ENCODE results near the gene CBX8.

CBX8 gene

DNA sequence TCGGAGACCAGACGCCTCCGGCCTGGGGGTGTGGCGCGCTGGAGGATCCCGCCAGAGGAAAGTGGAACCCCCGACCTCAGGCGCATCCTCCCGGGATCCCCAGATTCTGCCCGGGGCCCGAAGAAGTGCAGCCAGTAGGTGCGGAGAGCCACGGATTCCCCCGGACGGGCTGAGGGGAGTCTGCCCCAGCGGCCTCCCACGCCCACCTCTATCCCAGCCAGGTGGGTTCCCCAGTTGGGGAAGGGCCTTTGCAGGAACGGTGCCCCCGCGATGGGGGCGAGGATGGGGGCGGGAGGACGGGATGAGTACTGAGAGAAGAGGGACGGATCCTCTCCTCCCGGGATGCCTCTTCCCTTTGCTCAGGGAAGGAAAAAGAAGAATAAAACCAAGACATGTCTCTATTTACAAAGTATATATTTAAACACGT is 5.1 kb downstream of the CBX8 start:
- Histone ChIP-seq H3K9me3 (no peaks in the 10 kb centered on the region), H3K4me1 (peaks cover 0 to 61% (median 41%) of the 10 kb centered on the region in 4 donors), H3K4me3 (no peak overlapping the region), H3K27ac (no peak overlapping the region), H3K36me3 (no peaks in the 10 kb centered on the region), H3K27me3 (peaks cover 20 to 83% of the 10 kb centered on the region in 2 donors)
- intact Hi-C loops (cut with DNase I; ENCODE audit: low total_unique reads), result loop anchor here (2.0 kb wide), 1 partner anchor 49 kb away; no protein-coding TSS in a partner anchor
- no peak for DNase-seq
- TF ChIP-seq, protein P1, sequence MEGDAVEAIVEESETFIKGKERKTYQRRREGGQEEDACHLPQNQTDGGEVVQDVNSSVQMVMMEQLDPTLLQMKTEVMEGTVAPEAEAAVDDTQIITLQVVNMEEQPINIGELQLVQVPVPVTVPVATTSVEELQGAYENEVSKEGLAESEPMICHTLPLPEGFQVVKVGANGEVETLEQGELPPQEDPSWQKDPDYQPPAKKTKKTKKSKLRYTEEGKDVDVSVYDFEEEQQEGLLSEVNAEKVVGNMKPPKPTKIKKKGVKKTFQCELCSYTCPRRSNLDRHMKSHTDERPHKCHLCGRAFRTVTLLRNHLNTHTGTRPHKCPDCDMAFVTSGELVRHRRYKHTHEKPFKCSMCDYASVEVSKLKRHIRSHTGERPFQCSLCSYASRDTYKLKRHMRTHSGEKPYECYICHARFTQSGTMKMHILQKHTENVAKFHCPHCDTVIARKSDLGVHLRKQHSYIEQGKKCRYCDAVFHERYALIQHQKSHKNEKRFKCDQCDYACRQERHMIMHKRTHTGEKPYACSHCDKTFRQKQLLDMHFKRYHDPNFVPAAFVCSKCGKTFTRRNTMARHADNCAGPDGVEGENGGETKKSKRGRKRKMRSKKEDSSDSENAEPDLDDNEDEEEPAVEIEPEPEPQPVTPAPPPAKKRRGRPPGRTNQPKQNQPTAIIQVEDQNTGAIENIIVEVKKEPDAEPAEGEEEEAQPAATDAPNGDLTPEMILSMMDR (IDR thresholded peaks at IDR 0.05), result no peak

DNA sequence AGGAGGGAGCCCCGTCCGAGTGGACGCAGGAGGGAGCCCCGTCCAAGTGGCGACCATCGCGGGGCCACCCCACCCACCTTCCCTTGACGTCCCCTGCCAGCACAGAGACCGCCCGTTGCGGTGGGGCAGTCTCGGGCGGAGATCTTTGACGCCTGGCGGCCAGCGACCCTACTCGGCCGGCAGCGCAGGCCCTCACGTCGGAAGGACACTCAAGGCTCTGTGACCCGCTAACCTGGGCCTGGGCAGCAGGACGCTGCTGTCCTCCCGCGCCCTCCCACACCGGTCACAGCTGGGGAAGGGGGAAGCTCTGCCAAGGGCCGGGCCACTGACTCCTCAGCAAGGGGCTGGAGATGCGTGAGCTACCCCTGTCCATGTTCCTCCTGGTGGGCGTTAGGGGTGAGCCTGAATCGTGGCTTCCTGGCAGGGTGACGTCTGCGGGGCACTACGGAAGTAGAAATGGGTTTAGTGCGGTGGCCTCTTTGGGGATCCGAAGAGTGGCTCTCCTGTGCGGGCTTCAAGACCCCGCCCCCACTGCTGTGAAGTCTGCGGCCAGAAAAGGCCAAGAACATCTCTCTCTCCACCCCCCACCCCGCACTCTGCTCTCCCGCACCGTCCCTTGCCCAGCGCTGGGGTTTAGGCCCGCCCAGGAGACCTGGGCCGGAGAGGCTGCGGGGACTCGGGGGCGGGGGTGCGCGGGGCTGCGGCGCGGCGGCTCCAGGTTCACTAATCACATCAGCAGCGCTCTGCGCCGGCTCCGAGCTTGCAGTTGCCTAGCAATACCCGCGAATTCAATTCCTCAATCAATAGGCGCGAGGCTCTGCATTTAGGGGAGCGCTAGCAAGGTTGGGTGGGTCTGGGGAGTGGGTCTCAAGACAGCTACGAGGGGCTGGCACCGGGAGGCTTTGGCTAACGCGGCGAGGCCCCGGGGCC is 5.8 kb downstream of the CBX8 start:
- Histone ChIP-seq H3K4me1 (peaks cover 0 to 54% (median 35%) of the 10 kb centered on the region in 4 donors), H3K36me3 (no peaks in the 10 kb centered on the region), H3K27me3 (peaks cover 20 to 90% of the 10 kb centered on the region in 2 donors), H3K4me3 (no peak overlapping the region), H3K27ac (no peak overlapping the region), H3K9me3 (no peaks in the 10 kb centered on the region)
- TF ChIP-seq, protein P1 (IDR thresholded peaks at IDR 0.05), result no peak
- intact Hi-C loops (cut with DNase I; ENCODE audit: low total_unique reads), result loop anchor here (2.0 kb wide), 1 partner anchor 50 kb away; no protein-coding TSS in a partner anchor
- DNase-seq, result no peak

DNA sequence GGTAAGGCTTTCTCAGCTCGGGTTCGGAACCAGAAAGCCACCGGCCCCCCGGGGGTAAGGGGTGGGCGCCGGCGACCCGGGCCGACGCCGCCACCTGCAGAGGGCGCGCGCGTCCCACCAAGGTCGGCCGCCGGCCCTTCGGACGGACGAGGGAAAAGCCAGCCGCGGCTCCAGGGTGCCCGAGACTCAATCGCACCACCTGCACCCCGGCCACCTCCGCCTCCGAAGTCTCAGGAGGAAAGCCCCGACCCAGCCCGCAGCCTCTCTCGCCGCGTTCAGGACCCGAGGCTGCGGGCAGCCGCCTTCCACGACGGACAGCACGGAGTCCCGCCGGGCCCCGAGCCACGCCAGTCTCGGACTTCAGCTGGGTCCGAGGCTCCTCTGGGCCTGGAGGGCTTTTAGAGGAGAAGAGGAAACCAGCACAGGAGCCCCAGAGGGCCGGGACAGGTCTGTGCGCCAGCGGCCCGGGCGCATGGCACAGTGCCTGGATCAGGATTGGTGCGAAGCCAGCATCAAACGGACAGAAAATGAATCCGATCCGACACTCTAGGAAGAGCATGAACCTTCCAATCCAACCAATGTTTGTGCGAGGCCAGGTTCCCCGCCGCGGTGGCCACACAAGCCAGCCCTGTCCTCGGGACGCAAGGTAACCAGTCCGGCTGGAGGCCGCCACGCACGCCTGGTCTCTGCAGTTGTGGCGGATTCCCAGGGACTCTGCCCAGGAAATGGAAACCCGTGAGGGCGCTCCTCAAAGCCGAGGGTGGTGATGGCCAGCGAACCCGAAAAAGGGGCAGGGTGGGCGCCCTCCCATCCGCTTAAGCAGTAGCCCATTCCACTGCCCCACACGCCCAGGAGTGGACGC is 6.7 kb downstream of the CBX8 start:
- Histone ChIP-seq H3K4me3 (no peak overlapping the region), H3K4me1 (peaks cover 0 to 49% (median 34%) of the 10 kb centered on the region in 4 donors), H3K27me3 (peaks cover 20 to 97% of the 10 kb centered on the region in 2 donors), H3K27ac (no peak overlapping the region), H3K36me3 (no peaks in the 10 kb centered on the region), H3K9me3 (no peaks in the 10 kb centered on the region)
- DNase-seq, result no peak
- TF ChIP-seq, protein P1 (IDR thresholded peaks at IDR 0.05), result peak; percentile 65 to 76
- intact Hi-C loops (cut with DNase I; ENCODE audit: low total_unique reads), result loop anchor here (2.0 kb wide), 2 partner anchors 51 to 201 kb away; no protein-coding TSS in a partner anchor

DNA sequence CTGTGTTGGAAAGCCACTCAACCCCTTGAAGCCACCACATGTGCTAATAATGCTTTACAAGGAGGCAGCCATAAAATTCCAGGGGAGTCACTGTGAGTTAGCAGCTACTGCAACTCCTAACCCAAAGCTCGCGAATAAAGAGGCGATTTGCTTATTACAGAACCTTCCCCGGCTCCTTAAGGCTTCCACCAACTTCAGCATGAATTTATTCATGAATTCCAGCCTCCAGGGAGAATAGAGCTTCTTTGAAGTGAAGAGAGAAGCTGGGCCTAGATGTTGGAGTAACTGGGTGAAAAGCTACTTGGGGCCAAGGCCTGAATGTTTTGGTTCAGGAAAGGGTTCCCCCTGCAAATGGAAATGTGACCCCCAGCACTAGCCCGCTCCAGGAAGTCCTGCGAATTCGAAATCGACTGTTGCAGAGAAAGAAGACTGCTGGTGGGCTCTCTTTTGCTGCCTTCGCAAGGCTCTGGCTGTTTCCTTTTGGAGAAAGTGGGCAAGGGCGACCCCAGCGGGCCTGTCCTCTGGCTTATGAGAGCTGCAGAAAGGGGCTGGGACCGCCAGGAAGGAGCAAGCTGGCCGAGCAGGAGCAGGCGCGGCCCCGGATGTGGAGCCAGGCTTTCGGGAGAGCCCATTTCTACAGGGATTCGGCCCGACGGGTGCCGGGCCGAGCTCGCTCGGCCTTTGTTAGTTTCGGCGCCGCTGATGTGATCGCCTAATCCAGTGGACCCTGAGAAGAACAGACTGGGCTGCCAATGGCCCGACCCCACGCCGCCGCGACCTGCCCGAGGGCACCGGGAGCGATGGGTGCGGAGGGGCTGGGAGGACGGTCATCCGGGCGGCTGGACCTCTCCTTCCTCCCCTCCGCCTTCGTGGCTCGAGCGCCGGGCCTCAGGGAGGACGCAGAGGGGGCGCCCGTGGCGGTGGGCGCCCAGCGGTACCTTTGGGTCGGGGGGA is 7.6 kb downstream of the CBX8 start:
- TF ChIP-seq, protein P1 (IDR thresholded peaks at IDR 0.05), result no peak
- no peak for DNase-seq
- intact Hi-C loops (cut with DNase I; ENCODE audit: low total_unique reads), result loop anchor here (2.0 kb wide), 1 partner anchor 202 kb away; no protein-coding TSS in a partner anchor
- Histone ChIP-seq H3K4me3 (no peak overlapping the region), H3K4me1 (peaks cover 0 to 48% (median 34%) of the 10 kb centered on the region in 4 donors), H3K27ac (no peak overlapping the region), H3K36me3 (no peaks in the 10 kb centered on the region), H3K27me3 (peaks cover 20 to 98% of the 10 kb centered on the region in 2 donors), H3K9me3 (no peaks in the 10 kb centered on the region)
